NCI-H524 (cell line): ENCODE data around the gene CAMTA1.

Experiments used
- DNase-seq, 2 experiments: peaks; one replicate each; lab custom pipeline; 2025; lab: John Stamatoyannopoulos, UW

The CAMTA1 gene

DNA sequence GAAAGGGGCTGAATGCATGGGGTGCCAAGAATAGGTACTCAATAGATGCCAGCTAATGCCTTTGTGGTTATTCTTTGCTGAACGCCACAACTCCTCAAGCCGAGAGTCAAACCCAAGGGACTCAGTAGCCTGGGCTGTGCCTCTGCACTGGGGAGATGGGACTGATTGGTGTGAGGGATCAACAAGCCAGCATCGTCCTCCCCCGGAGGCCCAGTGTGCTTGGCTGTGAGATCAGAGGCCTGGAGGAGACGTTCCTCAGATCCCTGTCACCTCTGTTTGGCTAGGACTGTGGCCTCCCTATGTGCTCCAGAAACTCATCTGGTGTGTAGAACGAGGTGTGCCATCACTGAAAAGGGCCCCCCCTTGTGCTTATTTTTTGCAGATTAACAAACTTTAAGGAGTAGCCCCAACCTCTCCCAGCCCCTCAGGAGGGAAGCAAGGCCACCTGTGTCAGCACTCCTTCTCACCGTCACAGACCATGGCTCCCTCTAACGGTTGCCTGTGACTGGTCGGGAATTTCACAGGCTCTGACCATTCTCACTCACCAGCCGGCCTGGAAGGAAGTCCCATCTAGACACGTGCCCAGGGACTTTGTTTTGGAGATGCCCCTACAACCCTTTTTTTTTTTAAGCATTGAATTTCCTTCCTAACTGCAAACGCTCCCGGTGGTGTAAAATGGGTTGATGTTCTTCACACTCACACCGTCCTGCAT is 791.8 kb downstream of the CAMTA1 start:
- no peak for DNase-seq

DNA sequence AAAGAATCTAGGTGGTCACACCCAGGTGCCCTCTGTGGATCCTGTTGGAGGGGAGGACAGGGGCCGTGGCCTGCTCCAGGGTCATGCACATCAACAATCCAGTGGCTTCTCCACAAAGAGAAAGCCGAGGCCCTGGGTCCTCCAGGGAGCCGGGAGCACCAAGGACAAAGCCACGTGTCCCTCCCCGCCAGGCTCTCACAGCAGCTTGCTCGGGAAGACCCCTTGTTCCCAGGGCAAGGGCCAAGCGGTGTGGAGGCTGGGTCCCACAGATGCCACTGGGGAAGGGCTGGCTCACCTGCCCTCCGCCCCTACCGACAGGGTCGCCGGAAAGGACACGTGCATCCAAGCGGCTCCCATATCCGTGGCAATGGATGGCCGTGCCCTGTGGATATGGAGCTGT is 793.0 kb downstream of the CAMTA1 start:
- DNase-seq: no peak

DNA sequence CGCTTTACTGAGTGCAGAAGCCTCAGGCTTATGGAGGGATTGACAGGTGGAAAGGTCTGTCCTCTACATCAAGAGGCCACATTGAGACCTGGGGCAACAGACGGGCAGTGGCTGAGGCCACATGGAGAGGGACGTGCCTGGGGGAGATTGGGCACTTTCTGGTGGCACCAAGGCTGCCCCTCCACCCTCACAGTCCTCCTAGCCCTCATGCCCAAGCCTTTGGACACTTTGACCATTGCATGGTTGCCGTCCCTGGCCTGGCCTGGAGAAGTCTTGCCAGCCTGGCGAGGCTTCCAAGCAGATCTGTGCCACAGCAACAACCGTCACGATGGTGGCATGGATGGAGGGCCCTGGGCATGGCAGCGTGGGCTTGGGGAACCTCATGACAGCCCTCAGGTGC is 793.8 kb downstream of the CAMTA1 start:
- DNase-seq: no peak

DNA sequence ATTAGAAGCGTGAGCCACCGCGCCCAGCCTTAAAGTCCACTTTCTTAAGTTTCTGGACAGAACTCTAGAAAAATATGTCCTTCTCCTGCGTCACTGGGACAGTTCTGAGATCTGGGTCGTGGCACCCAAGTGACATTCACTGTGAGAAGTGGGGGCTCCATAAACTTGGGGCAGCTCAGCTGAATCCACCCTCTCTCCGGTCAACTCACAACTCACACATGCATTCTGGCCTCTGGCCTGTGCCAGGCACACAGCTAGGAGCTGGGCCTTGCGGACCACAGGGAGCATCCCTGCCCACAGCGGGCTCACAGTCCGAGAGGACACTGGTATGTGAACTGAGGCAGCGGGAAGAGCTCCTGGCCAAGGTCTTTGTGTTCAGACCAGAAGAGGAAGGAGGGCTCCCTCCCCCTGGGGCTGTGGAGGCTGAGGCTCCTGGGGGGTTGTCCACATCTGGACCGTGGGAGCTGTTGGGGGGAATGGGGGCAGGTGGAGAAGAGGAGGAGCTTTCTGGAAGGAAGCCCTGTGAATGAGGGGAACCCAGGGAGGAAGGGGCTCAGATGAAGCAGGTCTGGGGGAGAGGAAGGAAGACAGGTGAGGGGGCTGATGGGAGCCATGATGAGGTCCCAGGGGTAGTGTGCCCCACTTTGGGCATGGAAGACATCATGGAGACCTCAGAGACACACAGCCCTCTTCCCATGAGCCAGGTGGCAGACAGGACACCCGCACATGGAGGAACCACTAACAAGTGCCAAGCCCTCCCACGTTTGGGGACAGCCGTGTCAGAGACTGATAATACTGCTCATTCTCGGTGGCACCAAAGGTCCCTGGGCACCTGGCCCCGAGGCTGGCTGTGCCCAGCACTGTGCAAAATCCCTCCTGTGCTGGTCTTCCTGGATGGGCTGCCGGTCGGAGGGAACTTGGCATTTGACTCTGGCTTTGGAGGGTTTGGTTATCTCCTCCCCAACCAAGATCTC is 794.9 kb downstream of the CAMTA1 start:
- no peak for DNase-seq

DNA sequence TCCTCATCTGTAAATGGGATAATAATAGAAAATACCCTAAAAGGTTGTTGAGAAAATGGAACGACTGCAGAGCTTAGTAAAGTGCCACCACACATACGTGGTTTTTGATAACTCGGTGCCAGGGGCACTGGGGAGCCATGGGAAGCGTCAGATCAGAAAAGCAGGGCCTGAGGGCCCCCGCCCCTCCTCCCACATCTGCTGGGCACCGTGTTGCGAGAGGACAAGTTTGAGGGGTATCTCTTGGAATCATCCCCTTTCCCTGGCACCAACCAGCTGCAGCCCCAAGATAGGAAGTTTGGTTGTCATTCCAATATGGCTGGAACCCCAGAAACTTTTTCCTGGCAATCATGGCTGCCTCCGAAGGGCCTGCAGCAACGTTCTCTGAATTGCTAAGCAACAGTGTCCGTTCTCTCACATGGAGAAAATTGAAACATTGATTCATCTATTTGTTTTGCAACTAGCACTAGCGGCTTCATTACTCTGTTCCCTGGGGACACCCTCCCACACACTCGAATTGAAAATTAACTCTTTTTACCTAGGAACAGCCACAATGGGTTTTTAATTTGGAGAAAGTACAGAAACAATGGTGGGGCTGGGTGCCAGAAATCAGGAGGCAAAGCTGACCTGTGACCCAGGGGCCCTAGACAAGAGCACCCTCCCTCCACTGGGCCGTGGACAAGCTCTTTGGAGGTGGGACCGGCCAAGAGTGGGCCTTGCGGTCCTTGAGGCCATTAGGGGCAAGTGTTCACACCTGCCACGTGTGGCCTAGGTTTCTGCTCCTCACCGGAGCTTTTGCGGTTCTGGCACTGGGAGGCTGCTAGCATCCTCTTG is 795.9 kb downstream of the CAMTA1 start:
- DNase-seq: no peak

DNA sequence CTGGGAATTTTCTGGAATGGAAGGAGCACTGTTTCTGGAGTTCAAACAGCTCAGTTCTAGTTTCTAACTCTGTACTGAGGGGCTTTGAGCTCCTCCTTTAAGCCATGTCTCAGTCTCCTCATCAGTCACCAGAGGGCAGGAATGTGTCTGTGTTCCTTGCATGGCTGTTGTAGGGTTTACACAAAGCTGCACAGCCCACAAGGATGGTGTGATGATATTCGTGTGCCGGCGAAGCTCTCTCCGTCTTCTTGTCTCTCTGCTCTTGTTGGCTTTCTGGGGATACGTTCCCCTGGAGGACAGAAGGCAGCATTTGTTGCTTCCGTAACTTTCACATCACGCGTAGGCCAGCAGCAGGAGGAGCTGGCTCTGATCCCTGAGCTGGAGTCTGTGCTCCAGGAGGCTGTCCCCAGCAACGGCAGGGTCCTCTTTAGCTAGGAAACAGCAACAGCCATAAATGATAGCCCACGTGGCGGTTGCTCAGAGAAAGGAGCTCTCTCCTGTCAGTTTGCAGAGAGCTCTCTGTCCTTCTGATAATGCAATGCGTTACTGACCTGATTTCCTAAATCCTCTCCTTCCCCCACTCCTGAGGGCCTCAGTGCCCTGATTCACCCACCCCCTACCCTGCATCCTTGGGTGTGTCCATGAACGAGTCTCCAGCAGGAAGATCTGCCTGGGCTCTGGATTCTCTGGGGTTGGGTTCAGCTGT is 796.7 kb downstream of the CAMTA1 start:
- DNase-seq: no peak

DNA sequence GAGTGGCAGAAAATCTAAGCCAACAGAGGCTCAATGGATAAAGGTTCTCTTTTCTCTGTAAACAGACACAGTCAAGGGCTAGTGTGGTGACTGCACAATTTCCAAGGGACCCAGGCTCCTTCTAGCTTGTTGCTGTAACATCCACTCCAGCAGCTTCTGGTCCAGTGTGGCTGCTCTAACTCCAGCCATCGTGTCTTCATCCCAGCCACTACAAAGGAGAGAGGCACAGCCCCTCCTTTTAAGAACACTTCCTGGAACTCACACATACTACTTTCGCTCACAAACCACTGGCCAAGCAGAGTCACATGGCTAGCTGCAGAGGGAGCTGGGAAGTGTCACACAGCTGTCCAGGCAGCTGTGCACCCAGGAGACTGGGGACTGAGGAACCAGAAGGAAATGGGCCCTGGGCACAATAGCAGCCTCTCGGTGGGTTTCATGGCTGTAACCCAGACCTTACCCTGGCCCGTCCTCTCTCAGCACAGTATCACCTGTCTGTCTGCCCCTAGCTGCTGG is 797.3 kb downstream of the CAMTA1 start:
- DNase-seq: no peak

DNA sequence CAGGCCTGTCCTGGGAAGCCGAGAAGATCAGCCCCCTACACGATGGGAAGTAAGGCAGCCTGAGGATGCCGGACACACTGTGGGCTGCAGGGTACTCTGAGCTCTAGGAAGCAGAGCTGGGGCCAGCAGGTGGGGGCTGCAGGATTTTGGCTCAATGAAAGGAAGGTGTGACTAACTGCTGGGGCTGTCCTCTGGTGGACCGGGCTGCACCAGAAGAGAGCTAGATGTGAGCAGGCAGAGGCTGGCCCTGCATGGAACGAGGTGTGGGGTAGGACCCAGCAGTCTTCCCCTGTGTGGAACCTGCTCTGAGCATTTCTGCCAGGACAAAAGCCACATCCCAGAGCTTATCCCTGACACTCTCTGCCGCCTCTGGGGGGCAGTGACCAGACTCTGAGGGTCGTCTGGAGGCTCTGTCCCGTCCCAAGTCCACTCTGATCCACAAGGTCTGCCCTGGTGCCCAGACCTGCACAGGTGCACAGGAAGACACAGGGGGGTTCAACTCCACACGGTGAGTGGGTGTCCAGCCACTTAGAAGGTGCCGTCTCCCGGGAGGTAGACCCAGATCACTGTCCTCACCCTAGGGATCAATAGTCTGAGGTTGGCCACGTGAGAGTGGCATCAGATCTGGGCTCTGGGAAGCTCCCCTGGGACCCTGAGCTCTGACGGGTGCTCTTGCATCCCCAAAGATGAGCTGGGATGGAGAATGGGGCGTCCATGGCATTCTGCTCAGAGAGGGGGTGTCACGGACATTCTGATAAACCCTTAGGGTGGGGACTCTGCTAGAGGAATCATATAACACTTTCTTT is 798.2 kb downstream of the CAMTA1 start:
- DNase-seq: no peak

DNA sequence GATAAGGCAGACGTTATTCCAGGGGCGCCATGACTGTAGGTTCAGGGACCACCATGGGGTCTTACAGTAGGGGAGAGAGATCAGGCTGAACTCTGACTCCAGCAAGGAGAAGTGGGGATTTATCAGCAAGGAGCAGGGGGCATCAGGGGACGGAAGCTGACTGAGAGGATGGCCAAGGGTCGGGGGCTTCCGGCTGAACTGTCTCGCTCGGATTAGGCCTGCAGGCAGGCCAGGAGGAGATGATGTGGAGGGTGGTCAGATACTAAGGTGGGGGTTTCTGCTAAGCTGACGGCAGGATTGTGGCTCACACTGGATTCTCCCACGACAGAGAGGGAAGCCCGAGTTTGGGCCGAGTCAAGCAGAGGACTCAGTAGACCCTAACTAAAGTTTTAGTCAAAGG is 798.9 kb downstream of the CAMTA1 start:
- DNase-seq: no peak

DNA sequence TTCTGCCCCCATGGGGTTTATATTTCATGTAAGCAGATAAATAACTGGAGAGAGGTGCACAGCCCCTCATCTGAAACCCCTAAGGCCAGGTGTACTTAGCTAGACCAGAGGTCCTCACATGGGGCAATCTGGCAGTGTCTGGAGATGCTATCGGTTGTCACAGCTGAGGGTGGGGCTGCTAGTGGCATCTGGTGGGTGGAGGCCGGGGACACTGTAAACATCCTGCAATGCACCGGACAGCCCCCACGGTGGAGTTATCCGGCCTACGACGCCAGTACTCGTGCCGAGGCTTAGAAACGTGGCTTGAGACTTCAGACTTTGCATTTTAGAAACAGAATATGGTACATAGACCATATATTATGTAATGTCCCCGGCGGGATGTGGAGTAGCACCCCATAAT is 799.4 kb downstream of the CAMTA1 start:
- DNase-seq: peak in 1 of 2 experiments; percentile 41

DNA sequence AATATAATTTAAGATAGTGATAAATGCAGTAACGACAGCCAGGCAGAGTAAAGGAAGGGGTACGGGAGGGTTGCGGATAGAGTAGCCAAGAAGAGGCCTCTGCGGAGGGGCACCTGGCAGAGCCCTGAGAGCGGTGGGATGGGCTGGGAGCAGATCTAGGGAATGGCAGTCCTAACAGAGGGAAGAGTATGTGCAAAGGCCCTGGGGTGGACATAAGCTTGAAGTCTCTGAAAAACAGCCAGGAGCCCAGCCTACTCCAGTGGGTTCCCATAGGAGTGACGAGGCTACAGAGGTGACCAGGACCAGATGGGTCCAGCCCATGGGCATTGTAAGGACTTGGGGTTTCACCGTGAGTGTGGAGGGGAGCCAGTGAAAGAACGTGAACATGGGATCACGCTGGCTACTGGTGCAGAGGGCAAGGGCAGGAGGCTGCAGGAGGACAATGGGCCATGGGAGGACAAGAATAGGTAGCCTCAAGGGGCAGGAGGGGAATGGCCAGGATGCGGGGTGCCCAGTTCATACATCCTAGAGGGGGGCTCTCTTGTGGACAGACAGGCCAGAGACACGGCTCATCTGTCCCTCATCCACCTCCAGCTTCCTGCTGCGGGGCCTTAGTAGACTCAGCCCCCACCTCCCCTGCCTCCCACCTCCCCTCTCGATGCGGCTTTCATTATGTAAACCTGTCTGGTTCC is 800.1 kb downstream of the CAMTA1 start:
- no peak for DNase-seq

DNA sequence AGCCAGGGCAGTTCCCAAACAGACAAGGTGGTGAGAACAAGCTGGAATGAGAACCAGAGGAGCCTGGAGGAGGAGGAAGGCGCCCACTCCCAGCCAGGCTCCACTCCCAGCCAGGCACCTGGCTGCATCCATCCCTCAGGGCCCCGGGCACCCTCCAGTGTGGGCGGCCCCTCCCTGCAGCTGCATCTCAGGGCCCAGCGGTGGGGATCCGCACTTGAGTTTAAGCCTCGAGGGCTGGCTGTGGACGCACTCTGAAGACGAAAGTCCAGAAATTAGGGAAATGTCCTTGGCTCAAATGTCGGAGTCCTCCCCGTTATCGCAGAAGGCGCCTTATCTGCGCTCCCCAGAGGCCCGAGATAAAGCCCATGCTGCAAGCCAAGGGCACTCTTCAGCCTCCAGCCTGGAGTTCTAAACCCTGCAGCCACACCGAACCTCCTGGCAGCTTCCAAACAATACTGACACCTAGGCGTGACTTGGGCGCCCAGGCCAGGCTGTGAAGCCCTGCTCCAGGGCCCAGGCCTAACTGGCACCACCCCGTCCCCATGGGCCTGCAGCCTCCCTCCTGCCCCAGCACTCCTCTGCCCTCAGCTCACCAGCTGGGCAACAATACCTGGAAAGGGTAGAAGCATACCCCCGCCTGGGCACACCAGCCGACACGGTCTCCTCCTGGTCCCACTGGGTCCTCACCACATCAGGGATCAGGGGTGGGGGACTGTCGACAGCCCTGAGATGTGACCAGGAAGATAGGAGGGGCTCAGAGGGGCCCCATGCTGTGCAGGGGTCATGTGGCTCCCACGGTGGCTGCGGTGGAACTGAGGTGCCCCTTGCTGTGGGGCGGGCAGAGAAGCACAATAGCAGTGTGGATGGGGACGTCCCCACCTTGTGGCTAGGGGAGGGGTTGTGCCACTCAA is 801.0 kb downstream of the CAMTA1 start:
- no peak for DNase-seq

DNA sequence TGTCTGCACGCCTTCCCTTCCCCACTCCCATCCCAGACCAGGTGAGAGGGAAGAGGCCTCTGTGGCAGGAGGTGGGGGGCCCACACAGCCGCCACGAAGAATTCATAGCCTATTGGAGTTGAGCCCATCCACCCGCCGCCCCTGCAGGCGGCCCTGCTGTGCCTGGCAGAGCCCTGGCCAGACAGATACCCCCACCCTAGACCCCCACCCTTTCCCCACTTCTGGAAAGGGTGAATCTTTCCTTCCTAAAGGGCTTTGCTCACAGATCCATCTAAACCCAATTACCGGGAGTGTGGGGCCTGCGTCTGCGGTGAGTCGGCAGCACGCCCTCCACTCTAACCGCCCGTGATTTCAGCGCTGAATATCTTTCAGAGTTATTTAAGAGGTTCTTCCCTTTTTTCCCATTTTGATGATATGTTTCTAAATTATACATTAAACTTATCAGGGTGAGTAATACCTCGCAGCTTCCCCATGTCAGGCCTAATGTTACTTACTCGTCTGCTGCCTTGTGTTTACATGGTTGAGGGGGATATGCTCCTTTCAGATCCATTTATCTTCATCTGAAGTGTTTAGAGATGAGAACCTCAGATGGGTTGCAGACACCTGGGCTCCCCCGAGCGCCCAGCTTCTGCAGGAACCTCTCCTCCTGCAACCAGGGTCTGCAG is 802.0 kb downstream of the CAMTA1 start:
- DNase-seq: no peak

DNA sequence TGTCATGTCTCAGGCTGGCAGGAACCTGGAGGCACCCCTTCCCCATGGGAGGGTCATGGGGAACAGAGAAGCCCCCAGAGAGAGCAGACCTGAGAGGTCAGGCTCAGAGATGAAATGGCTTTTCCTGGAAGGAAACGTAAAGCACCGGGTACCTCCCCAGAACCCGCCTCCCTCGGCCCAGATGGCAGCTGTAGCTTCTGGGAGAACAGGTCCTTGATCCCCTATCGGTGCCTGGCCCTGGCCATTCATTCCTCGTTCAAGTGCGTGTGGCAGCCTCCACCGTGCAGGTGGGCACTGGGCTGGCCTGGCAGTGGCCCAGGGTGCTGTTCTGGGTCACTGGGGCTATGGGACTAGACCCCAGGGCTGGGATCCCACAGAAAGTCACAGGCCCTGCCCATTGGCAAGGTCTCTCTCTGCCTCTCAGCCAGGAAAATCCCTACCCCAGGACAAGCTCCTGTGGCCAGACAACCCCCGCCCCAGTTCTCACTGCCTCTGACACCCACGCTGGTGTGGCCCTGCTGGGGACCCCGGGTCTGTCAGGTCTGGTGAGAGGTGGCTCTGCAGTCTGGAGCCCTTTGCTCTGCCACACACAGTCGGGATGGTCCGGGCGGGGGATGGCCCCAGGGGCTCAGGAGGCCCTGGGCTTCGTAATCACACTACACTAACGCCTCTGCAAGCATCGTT is 802.7 kb downstream of the CAMTA1 start:
- peak in 1 of 2 experiments; percentile 13 for DNase-seq

DNA sequence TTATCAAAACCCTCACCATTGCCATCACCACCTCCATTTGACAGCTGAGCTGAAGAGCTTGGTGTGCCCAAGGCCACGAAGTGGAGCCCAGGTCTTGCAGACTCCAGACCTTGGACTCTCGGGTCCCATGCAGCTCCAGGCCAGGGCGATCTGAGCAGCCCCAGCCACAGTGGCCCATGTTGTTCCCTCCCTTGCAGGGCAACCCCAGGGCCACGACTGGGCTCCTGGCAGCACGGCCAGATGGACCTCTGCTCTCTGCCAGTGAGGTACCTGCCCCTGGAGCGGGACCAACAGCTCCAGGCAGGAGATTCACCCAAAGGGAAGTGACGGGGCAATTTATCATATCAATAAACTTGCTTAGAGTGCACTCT is 803.2 kb downstream of the CAMTA1 start:
- no peak for DNase-seq

DNA sequence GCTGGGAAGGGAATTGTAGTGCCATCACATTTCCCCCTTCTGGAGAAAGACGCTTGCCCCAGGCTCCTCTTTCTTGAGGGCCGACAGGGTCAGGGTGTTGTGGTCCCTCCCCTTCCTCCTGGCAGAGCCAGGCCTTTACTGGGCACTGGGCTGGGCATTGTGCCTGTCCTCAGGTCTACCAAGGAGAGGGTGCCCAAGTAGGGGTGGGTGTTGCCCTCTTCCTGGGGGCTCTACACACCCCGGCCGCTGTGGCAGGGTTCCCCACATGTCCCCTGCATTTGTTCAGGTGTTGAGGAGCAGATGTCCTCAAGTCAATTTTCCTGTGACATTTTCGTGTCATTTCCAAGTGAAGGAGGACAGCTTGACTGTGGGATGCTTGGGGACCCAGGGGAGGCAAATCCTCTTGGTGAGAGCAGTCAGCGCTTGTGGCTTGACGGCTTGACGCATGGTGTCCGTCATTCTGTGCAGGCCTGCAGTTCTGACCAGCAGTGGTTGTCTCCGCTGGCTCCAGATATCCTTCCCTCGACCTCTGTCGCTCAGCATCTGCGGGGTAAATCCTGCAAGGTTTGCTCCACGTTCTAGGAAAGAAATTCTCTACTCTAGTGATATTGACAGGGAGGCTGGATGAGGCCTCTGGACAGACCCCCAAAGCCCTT is 804.0 kb downstream of the CAMTA1 start:
- DNase-seq: no peak

DNA sequence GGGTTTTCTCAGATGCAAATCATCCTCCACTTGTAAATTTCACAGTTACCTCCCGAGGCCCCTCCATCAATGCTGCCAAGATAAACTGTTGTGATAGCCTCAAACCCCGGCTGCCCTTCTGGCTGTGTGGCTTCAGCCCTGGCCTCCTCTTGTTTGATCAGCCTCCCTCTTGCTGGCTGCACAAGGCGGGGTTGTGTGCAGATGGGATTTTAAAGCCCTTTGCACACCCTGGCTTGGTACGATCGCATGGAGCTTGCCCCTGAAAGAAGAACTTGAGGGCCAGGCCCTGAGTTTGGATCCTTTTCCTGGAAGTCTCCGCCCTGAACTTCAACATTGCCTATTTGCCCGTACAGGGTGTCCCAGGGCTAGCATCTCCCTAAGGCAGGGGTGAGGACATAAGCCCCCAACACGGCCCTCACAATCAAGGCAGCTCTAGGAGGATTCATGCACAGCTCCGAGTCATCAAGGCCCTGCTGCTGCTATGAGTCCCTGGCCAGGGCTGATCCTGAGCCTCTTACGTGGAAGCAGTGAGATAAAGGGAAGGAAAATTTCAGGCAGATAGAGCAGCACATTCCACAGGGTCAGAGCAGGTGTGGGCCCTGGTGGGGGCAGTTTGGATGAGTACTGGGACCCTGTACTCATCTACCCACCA is 804.6 kb downstream of the CAMTA1 start:
- no peak for DNase-seq
